ENCODE results near the gene SWAP70. TPM values are rescaled to one million over a fixed set of nuclear protein-coding genes. Genes with fewer than 3 reads are reported as not detected.
A peak's percentile ranks its signal among the peaks of the same experiment; 100 is the strongest.

The SWAP70 gene
- total RNA-seq, 3 donors from 2014 or later (not counting 1 experiment from before 2014, with no cell fraction given) = 11.8 to 14.0 (median 11.9) TPM

GRCh38 chr11:9762531-9762930, 98.7 kb downstream of the SWAP70 start:
- peaks cover 16% of the 10 kb centered on the region for H3K4me1 ChIP-seq (ENCODE audit: control insufficient read depth, insufficient read depth, low read length)
- H3K4me1 Mint-ChIP-seq = peaks cover 12 to 15% of the 10 kb centered on the region in 2 donors
- H3K36me3 ChIP-seq (ENCODE audit: control insufficient read depth, insufficient read depth, low read length) = no peaks in the 10 kb centered on the region
- H3K4me3 Mint-ChIP-seq = no peak overlapping the region
- no peaks in the 10 kb centered on the region for H3K36me3 Mint-ChIP-seq
- H3K27ac Mint-ChIP-seq = no peak overlapping the region
- DNase-seq (no peak), ATAC-seq (no peak)
- H3K27ac ChIP-seq (ENCODE audit: low read length) = no peak overlapping the region
- H3K27me3 ChIP-seq (ENCODE audit: control insufficient read depth, insufficient read depth, low read length) = no peaks in the 10 kb centered on the region
- TF ChIP-seq CTCF (IDR thresholded peaks at IDR 0.05) = no peak
- no peak overlapping the region for H3K4me3 ChIP-seq (ENCODE audit: low read length)
- 89% methylated on average over 4 of the region's 4 CpGs for WGBS (ENCODE audit: insufficient coverage)
- no peaks in the 10 kb centered on the region for H3K27me3 Mint-ChIP-seq (ENCODE audit: low read depth in 2 of 2)
- intact Hi-C loops (cut with micrococcal nuclease) = no loop called here
- H3K9me3 ChIP-seq (ENCODE audit: control insufficient read depth, insufficient read depth, low read length) = no peaks in the 10 kb centered on the region
- no peaks in the 10 kb centered on the region for H3K9me3 Mint-ChIP-seq

- H3K4me1 Mint-ChIP-seq = peaks cover 8 to 11% of the 10 kb centered on the region in 2 donors
- TF ChIP-seq CTCF (IDR thresholded peaks at IDR 0.05) = no peak
- no peak overlapping the region for H3K4me3 ChIP-seq (ENCODE audit: low read length)
- H3K9me3 Mint-ChIP-seq = no peaks in the 10 kb centered on the region
- no peaks in the 10 kb centered on the region for H3K36me3 ChIP-seq (ENCODE audit: control insufficient read depth, insufficient read depth, low read length)
- intact Hi-C loops (cut with micrococcal nuclease) = no loop called here
- no peaks in the 10 kb centered on the region for H3K36me3 Mint-ChIP-seq
- H3K27ac ChIP-seq (ENCODE audit: low read length) = no peak overlapping the region
- H3K27me3 ChIP-seq (ENCODE audit: control insufficient read depth, insufficient read depth, low read length) = no peaks in the 10 kb centered on the region
- no peak overlapping the region for H3K4me3 Mint-ChIP-seq
- ATAC-seq (no peak), DNase-seq (no peak)
- H3K9me3 ChIP-seq (ENCODE audit: control insufficient read depth, insufficient read depth, low read length) = no peaks in the 10 kb centered on the region
- no peaks in the 10 kb centered on the region for H3K27me3 Mint-ChIP-seq (ENCODE audit: low read depth in 2 of 2)
- WGBS (ENCODE audit: insufficient coverage) = 94% methylated on average over 1 of the region's 1 CpG
- H3K4me1 ChIP-seq (ENCODE audit: control insufficient read depth, insufficient read depth, low read length) = peaks cover 13% of the 10 kb centered on the region
- peak overlapping the region in 1 of 2 donors; percentile 13 for H3K27ac Mint-ChIP-seq
Observed at GRCh38 chr11:9763301-9763700, 99.4 kb downstream of the SWAP70 start.

GRCh38 chr11:9765320-9766101, 101.6 kb downstream of the SWAP70 start:
- Mint-ChIP-seq H3K36me3 (no peaks in the 10 kb centered on the region), H3K27me3 (ENCODE audit: low read depth in 2 of 2) (no peaks in the 10 kb centered on the region), H3K9me3 (no peaks in the 10 kb centered on the region), H3K27ac (no peak overlapping the region), H3K4me3 (no peak overlapping the region), H3K4me1 (no peaks in the 10 kb centered on the region)
- H3K27ac ChIP-seq (ENCODE audit: low read length) = no peak overlapping the region
- H3K36me3 ChIP-seq (ENCODE audit: control insufficient read depth, insufficient read depth, low read length) = no peaks in the 10 kb centered on the region
- no peaks in the 10 kb centered on the region for H3K27me3 ChIP-seq (ENCODE audit: control insufficient read depth, insufficient read depth, low read length)
- no peak for TF ChIP-seq CTCF (IDR thresholded peaks at IDR 0.05)
- no peak overlapping the region for H3K4me3 ChIP-seq (ENCODE audit: low read length)
- intact Hi-C loops (cut with micrococcal nuclease) = no loop called here
- WGBS (ENCODE audit: insufficient coverage) = 86% methylated on average over 5 of the region's 5 CpGs
- ATAC-seq = no peak
- no peaks in the 10 kb centered on the region for H3K9me3 ChIP-seq (ENCODE audit: control insufficient read depth, insufficient read depth, low read length)
- no peaks in the 10 kb centered on the region for H3K4me1 ChIP-seq (ENCODE audit: control insufficient read depth, insufficient read depth, low read length)
- DNase-seq = no peak

GRCh38 chr11:9769621-9770020, 105.7 kb downstream of the SWAP70 start:
- no peaks in the 10 kb centered on the region for H3K36me3 ChIP-seq (ENCODE audit: control insufficient read depth, insufficient read depth, low read length)
- WGBS (ENCODE audit: insufficient coverage) = 70% methylated on average over 4 of the region's 4 CpGs
- ATAC-seq (no peak), DNase-seq (no peak)
- H3K27ac ChIP-seq (ENCODE audit: low read length) = no peak overlapping the region
- H3K4me1 ChIP-seq (ENCODE audit: control insufficient read depth, insufficient read depth, low read length) = no peaks in the 10 kb centered on the region
- Mint-ChIP-seq H3K4me1 (no peaks in the 10 kb centered on the region), H3K27ac (no peak overlapping the region), H3K27me3 (ENCODE audit: low read depth in 2 of 2) (no peaks in the 10 kb centered on the region), H3K36me3 (no peaks in the 10 kb centered on the region), H3K9me3 (no peaks in the 10 kb centered on the region), H3K4me3 (no peak overlapping the region)
- no peaks in the 10 kb centered on the region for H3K9me3 ChIP-seq (ENCODE audit: control insufficient read depth, insufficient read depth, low read length)
- no peaks in the 10 kb centered on the region for H3K27me3 ChIP-seq (ENCODE audit: control insufficient read depth, insufficient read depth, low read length)
- H3K4me3 ChIP-seq (ENCODE audit: low read length) = no peak overlapping the region
- intact Hi-C loops (cut with micrococcal nuclease) = no loop called here
- no peak for TF ChIP-seq CTCF (IDR thresholded peaks at IDR 0.05)

Data from natural killer cell (primary cell).